ENCODE measurements around the gene CD68. TPM values are rescaled to one million over a fixed set of nuclear protein-coding genes. Genes with fewer than 3 reads are reported as not detected.

Gene CD68
- polyA plus RNA-seq, 3 donors = 642 to 884 (median 744) TPM

- Mint-ChIP-seq H3K9me3 (no peaks in the 10 kb centered on the region), H3K4me1 (peaks cover 38% of the 10 kb centered on the region), H3K4me3 (no peak overlapping the region), H3K27ac (peak overlapping the region in 1 of 7 donors; percentile 3), H3K27me3 (ENCODE audit: low read depth in 3 of 3) (peaks cover 0 to 2% (median 0%) of the 10 kb centered on the region in 3 donors), H3K36me3 (peaks cover 9 to 18% of the 10 kb centered on the region in 2 donors)
- Histone ChIP-seq H3K27me3 (ENCODE audit: control insufficient read depth in 2 of 2, insufficient read depth in 2 of 2, low read length in 2 of 2) (no peaks in the 10 kb centered on the region), H3K4me3 (replicated peaks in 1 of 3; ENCODE audit: low read depth in 2 of 3, low read length in 3 of 3) (no peak overlapping the region), H3K9ac (ENCODE audit: insufficient read depth, low read length, poor library complexity, severe bottlenecking) (no peak overlapping the region), H3K27ac (ENCODE audit: low read depth in 1 of 2, low read length in 2 of 2) (no peak overlapping the region), H3K79me2 (ENCODE audit: insufficient read depth, low read length) (peaks cover 65% of the 10 kb centered on the region), H3K36me3 (replicated peaks in 1 of 2; ENCODE audit: control insufficient read depth in 1 of 2, insufficient read depth in 2 of 2, low read length in 2 of 2) (peaks cover 3 to 12% of the 10 kb centered on the region in 2 donors), H4K20me1 (ENCODE audit: insufficient read depth, low read length) (peaks cover 48% of the 10 kb centered on the region), H3K4me2 (replicated peaks; ENCODE audit: extremely low read depth, low read length, poor library complexity, severe bottlenecking) (no peak overlapping the region), H3K4me1 (ENCODE audit: control insufficient read depth in 1 of 2, insufficient read depth in 2 of 2, low read length in 2 of 2) (peaks cover 25 to 34% of the 10 kb centered on the region in 2 donors), H2AFZ (ENCODE audit: insufficient read depth, low read depth, low read length, poor library complexity, severe bottlenecking) (no peak overlapping the region), H3K9me3 (replicated peaks in 1 of 2; ENCODE audit: control insufficient read depth in 1 of 2, insufficient read depth in 1 of 2, low read length in 2 of 2) (no peaks in the 10 kb centered on the region)
- intact Hi-C loops (cut with micrococcal nuclease) = no loop called here
- DNase-seq = no peak
- TF ChIP-seq CTCF (IDR thresholded peaks at IDR 0.05) = no peak
- no CpG with 5 or more reads among the region's 3 CpGs for WGBS (ENCODE audit: insufficient coverage)
Measured at GRCh38 chr17:7611635-7612293, 32.3 kb downstream of the CD68 start.

GRCh38 chr17:7612294-7612640 is 32.8 kb downstream of the CD68 start:
- peaks cover 64% of the 10 kb centered on the region for H3K79me2 ChIP-seq (ENCODE audit: insufficient read depth, low read length)
- TF ChIP-seq CTCF (IDR thresholded peaks at IDR 0.05) = no peak
- intact Hi-C loops (cut with micrococcal nuclease) = no loop called here
- peaks cover 3 to 12% of the 10 kb centered on the region in 2 donors for H3K36me3 ChIP-seq (replicated peaks in 1 of 2; ENCODE audit: control insufficient read depth in 1 of 2, insufficient read depth in 2 of 2, low read length in 2 of 2)
- no peak overlapping the region for H3K9ac ChIP-seq (ENCODE audit: insufficient read depth, low read length, poor library complexity, severe bottlenecking)
- H4K20me1 ChIP-seq (ENCODE audit: insufficient read depth, low read length) = peaks cover 48% of the 10 kb centered on the region
- DNase-seq = no peak
- no peak overlapping the region for H2AFZ ChIP-seq (ENCODE audit: insufficient read depth, low read depth, low read length, poor library complexity, severe bottlenecking)
- Mint-ChIP-seq H3K27me3 (ENCODE audit: low read depth in 3 of 3) (peaks cover 0 to 2% (median 0%) of the 10 kb centered on the region in 3 donors), H3K4me3 (no peak overlapping the region), H3K9me3 (no peaks in the 10 kb centered on the region), H3K4me1 (peaks cover 38% of the 10 kb centered on the region), H3K27ac (peak overlapping the region in 3 of 7 donors; percentile 0 to 73 (median 3)), H3K36me3 (peaks cover 9 to 18% of the 10 kb centered on the region in 2 donors)
- no peak overlapping the region for H3K4me3 ChIP-seq (replicated peaks in 1 of 3; ENCODE audit: low read depth in 2 of 3, low read length in 3 of 3)
- no peaks in the 10 kb centered on the region for H3K9me3 ChIP-seq (replicated peaks in 1 of 2; ENCODE audit: control insufficient read depth in 1 of 2, insufficient read depth in 1 of 2, low read length in 2 of 2)
- H3K27me3 ChIP-seq (ENCODE audit: control insufficient read depth in 2 of 2, insufficient read depth in 2 of 2, low read length in 2 of 2) = no peaks in the 10 kb centered on the region
- no peak overlapping the region for H3K27ac ChIP-seq (ENCODE audit: low read depth in 1 of 2, low read length in 2 of 2)
- H3K4me2 ChIP-seq (replicated peaks; ENCODE audit: extremely low read depth, low read length, poor library complexity, severe bottlenecking) = no peak overlapping the region
- H3K4me1 ChIP-seq (ENCODE audit: control insufficient read depth in 1 of 2, insufficient read depth in 2 of 2, low read length in 2 of 2) = peaks cover 25 to 34% of the 10 kb centered on the region in 2 donors
- 88% methylated on average over 1 of the region's 1 CpG for WGBS (ENCODE audit: insufficient coverage)

Data from CD14-positive monocyte (primary cell).